ENCODE data around the gene PLB1. TPM values are rescaled to one million over a fixed set of nuclear protein-coding genes. Genes with fewer than 3 reads are reported as not detected.

Gene PLB1
- total and polyA plus RNA-seq, 2 experiments from 2014 or later = 0.11 to 0.44 TPM

- in situ Hi-C loops (cut with MboI) = no loop called here
- TF ChIP-seq EZH2 (IDR thresholded peaks at IDR 0.05; ENCODE audit: insufficient read depth, poor library complexity, severe bottlenecking) (no peak), EZH2phosphoT487 (IDR thresholded peaks at IDR 0.05; ENCODE audit: insufficient read depth, low read depth) (no peak)
- H3K79me2 ChIP-seq (ENCODE audit: insufficient read depth) = no peaks in the 10 kb centered on the region
- H3F3A ChIP-seq (ENCODE audit: insufficient read depth) = no peaks in the 10 kb centered on the region
- no peak overlapping the region for H3K4me2 ChIP-seq (ENCODE audit: unreplicated experiment)
- peaks cover 6% of the 10 kb centered on the region for H3K4me1 ChIP-seq (ENCODE audit: insufficient read depth)
- no peaks in the 10 kb centered on the region for H4K20me1 ChIP-seq (ENCODE audit: insufficient read depth)
- no peak overlapping the region for H2AFZ ChIP-seq
- no peak overlapping the region for H3K27ac ChIP-seq
- no peaks in the 10 kb centered on the region for H3K27me3 ChIP-seq (replicated peaks; ENCODE audit: insufficient read depth)
- no peaks in the 10 kb centered on the region for H3K36me3 ChIP-seq (ENCODE audit: low read depth)
- DNase-seq = no peak
- 82 to 84% methylated on average over 8 of the region's 8 CpGs for WGBS, 2 experiments (ENCODE audit: low coverage in 1 of 2, low lambda C conversion rate in 2 of 2, missing lambda C conversion rate in 2 of 2)
- H3K9me3 ChIP-seq (ENCODE audit: low read depth) = no peaks in the 10 kb centered on the region
- H3K9ac ChIP-seq = no peak overlapping the region
- H3K4me3 ChIP-seq = no peak overlapping the region
- H3K9me2 ChIP-seq (ENCODE audit: insufficient read depth) = no peaks in the 10 kb centered on the region
Measured at GRCh38 chr2:28607730-28608499, 112.1 kb downstream of the PLB1 start.

GRCh38 chr2:28608500-28609424, 112.9 kb downstream of the PLB1 start:
- in situ Hi-C loops (cut with MboI) = no loop called here
- Histone ChIP-seq H4K20me1 (ENCODE audit: insufficient read depth) (no peaks in the 10 kb centered on the region), H3K27me3 (replicated peaks; ENCODE audit: insufficient read depth) (no peaks in the 10 kb centered on the region), H3K27ac (no peak overlapping the region), H2AFZ (no peak overlapping the region), H3K9me3 (ENCODE audit: low read depth) (no peaks in the 10 kb centered on the region), H3K4me3 (no peak overlapping the region), H3K4me1 (ENCODE audit: insufficient read depth) (peaks cover 6% of the 10 kb centered on the region), H3K79me2 (ENCODE audit: insufficient read depth) (no peaks in the 10 kb centered on the region), H3K4me2 (ENCODE audit: unreplicated experiment) (no peak overlapping the region), H3K9ac (no peak overlapping the region), H3K36me3 (ENCODE audit: low read depth) (no peaks in the 10 kb centered on the region), H3K9me2 (ENCODE audit: insufficient read depth) (no peaks in the 10 kb centered on the region), H3F3A (ENCODE audit: insufficient read depth) (no peaks in the 10 kb centered on the region)
- no peak for TF ChIP-seq EZH2phosphoT487 (IDR thresholded peaks at IDR 0.05; ENCODE audit: insufficient read depth, low read depth)
- TF ChIP-seq EZH2 (IDR thresholded peaks at IDR 0.05; ENCODE audit: insufficient read depth, poor library complexity, severe bottlenecking) = no peak
- WGBS, 2 experiments (ENCODE audit: low coverage in 1 of 2, low lambda C conversion rate in 2 of 2, missing lambda C conversion rate in 2 of 2) = 92 to 97% methylated on average over 7 of the region's 7 CpGs
- DNase-seq = no peak

- no peak overlapping the region for H3K27ac ChIP-seq
- H3F3A ChIP-seq (ENCODE audit: insufficient read depth) = no peaks in the 10 kb centered on the region
- 18 to 25% methylated on average over 8 of the region's 8 CpGs for WGBS, 2 experiments (ENCODE audit: low coverage in 1 of 2, low lambda C conversion rate in 2 of 2, missing lambda C conversion rate in 2 of 2)
- TF ChIP-seq EZH2 (IDR thresholded peaks at IDR 0.05; ENCODE audit: insufficient read depth, poor library complexity, severe bottlenecking) (no peak), EZH2phosphoT487 (IDR thresholded peaks at IDR 0.05; ENCODE audit: insufficient read depth, low read depth) (no peak)
- in situ Hi-C loops (cut with MboI) = no loop called here
- no peaks in the 10 kb centered on the region for H3K79me2 ChIP-seq (ENCODE audit: insufficient read depth)
- peak overlapping the region; percentile 62; the same call in 1 of the 2 replicates for H2AFZ ChIP-seq
- no peak overlapping the region for H3K4me3 ChIP-seq
- no peaks in the 10 kb centered on the region for H3K27me3 ChIP-seq (replicated peaks; ENCODE audit: insufficient read depth)
- H3K4me2 ChIP-seq (ENCODE audit: unreplicated experiment) = peak overlapping the region; percentile 36
- no peak overlapping the region for H3K9ac ChIP-seq
- H3K9me3 ChIP-seq (ENCODE audit: low read depth) = no peaks in the 10 kb centered on the region
- no peaks in the 10 kb centered on the region for H4K20me1 ChIP-seq (ENCODE audit: insufficient read depth)
- peak; percentile 92 for DNase-seq
- H3K36me3 ChIP-seq (ENCODE audit: low read depth) = no peaks in the 10 kb centered on the region
- H3K9me2 ChIP-seq (ENCODE audit: insufficient read depth) = no peaks in the 10 kb centered on the region
- peaks cover 6% of the 10 kb centered on the region for H3K4me1 ChIP-seq (ENCODE audit: insufficient read depth)
Measured at GRCh38 chr2:28610583-28611201, 114.8 kb downstream of the PLB1 start.

- DNase-seq = no peak
- H3K27ac ChIP-seq = no peak overlapping the region
- no peak overlapping the region for H2AFZ ChIP-seq
- no peaks in the 10 kb centered on the region for H3K36me3 ChIP-seq (ENCODE audit: low read depth)
- no peak overlapping the region for H3K4me3 ChIP-seq
- H3K9ac ChIP-seq = no peak overlapping the region
- in situ Hi-C loops (cut with MboI) = no loop called here
- H3K4me2 ChIP-seq (ENCODE audit: unreplicated experiment) = no peak overlapping the region
- no peaks in the 10 kb centered on the region for H3K9me2 ChIP-seq (ENCODE audit: insufficient read depth)
- no peaks in the 10 kb centered on the region for H3F3A ChIP-seq (ENCODE audit: insufficient read depth)
- peaks cover 6% of the 10 kb centered on the region for H3K4me1 ChIP-seq (ENCODE audit: insufficient read depth)
- TF ChIP-seq EZH2 (IDR thresholded peaks at IDR 0.05; ENCODE audit: insufficient read depth, poor library complexity, severe bottlenecking) = no peak
- TF ChIP-seq EZH2phosphoT487 (IDR thresholded peaks at IDR 0.05; ENCODE audit: insufficient read depth, low read depth) = no peak
- no peaks in the 10 kb centered on the region for H4K20me1 ChIP-seq (ENCODE audit: insufficient read depth)
- no peaks in the 10 kb centered on the region for H3K27me3 ChIP-seq (replicated peaks; ENCODE audit: insufficient read depth)
- no peaks in the 10 kb centered on the region for H3K79me2 ChIP-seq (ENCODE audit: insufficient read depth)
- no peaks in the 10 kb centered on the region for H3K9me3 ChIP-seq (ENCODE audit: low read depth)
- WGBS, 2 experiments (ENCODE audit: low coverage in 1 of 2, low lambda C conversion rate in 2 of 2, missing lambda C conversion rate in 2 of 2) = 89 to 90% methylated on average over 9 of the region's 9 CpGs
Measured at GRCh38 chr2:28612131-28612812, 116.4 kb downstream of the PLB1 start.
